SW 1271 (cell line): ENCODE data around the gene RAB14.

Experiments
- DNase-seq, 2 experiments: peaks; one replicate each; lab custom pipeline; 2025; lab: John Stamatoyannopoulos, UW

Gene RAB14

GRCh38 chr9:121201738-121202533 is at the start of gene RAB14:
Gene RAB14, minus strand, starts transcription at chr9:121201869. Its CDS starts 8,457 bp downstream, at chr9:121193412.
- DNase-seq = peak; percentile 95 to 99

GRCh38 chr9:121249563-121249962 is 47.9 kb upstream of the RAB14 start:
- DNase-seq = no peak

GRCh38 chr9:121246821-121247561 is 45.3 kb upstream of the RAB14 start:
- no peak for DNase-seq

GRCh38 chr9:121242959-121243346 is 41.3 kb upstream of the RAB14 start:
- no peak for DNase-seq

GRCh38 chr9:121242219-121242958 is 40.7 kb upstream of the RAB14 start:
- no peak for DNase-seq

- DNase-seq = no peak
These were observed 38.9 kb upstream of the RAB14 start for GRCh38 chr9:121240472-121241135.

- DNase-seq = no peak
These were observed 38.2 kb upstream of the RAB14 start for GRCh38 chr9:121239851-121240250.

GRCh38 chr9:121239071-121239470 is 37.4 kb upstream of the RAB14 start:
- DNase-seq = no peak

GRCh38 chr9:121237916-121238315 is 36.2 kb upstream of the RAB14 start:
- DNase-seq = no peak

- DNase-seq = no peak
These were observed 33.8 kb upstream of the RAB14 start for GRCh38 chr9:121235512-121235911.

GRCh38 chr9:121234832-121235161 is 33.1 kb upstream of the RAB14 start:
- no peak for DNase-seq

- DNase-seq = peak in 1 of 2 experiments; percentile 25
These were observed 32.5 kb upstream of the RAB14 start for GRCh38 chr9:121233906-121234831.

- DNase-seq = no peak
These were observed 30.6 kb upstream of the RAB14 start for GRCh38 chr9:121232251-121232650.

GRCh38 chr9:121230256-121230655 is 28.6 kb upstream of the RAB14 start:
- no peak for DNase-seq

- DNase-seq = no peak
These were observed 26.2 kb upstream of the RAB14 start for GRCh38 chr9:121227862-121228261.

- DNase-seq = no peak
These were observed 24.5 kb upstream of the RAB14 start for GRCh38 chr9:121226175-121226574.

- DNase-seq = no peak
These were observed 23.6 kb upstream of the RAB14 start for GRCh38 chr9:121225240-121225639.

GRCh38 chr9:121222524-121223171 is 21.0 kb upstream of the RAB14 start:
- DNase-seq = peak in 1 of 2 experiments; percentile 75

GRCh38 chr9:121221664-121222055 is 20.0 kb upstream of the RAB14 start:
- no peak for DNase-seq

GRCh38 chr9:121220996-121221663 is 19.5 kb upstream of the RAB14 start:
- DNase-seq = no peak
